Astrocyte of the spinal cord (primary cell): ENCODE measurements around the gene NPPC.

Source experiments
- DNase-seq: peaks from one replicate; pipeline ENCODE4 v3.0.0; 2011; ENCODE audit warnings: low read depth, low spot score
- H3K4me3 ChIP-seq: 2 replicates; pipeline ENCODE4 v1.5.1; 2011; ENCODE audit warnings: low read depth, mild to moderate bottlenecking, low read length, moderate library complexity
- in situ Hi-C: cut with HindIII; loops from 2 replicates; pipeline ENCODE4 v1.10.0; 2017; ENCODE audit warnings: low sequenced_read_pairs
- TF ChIP-seq, protein P1 (sequence below): IDR thresholded peaks from 2 replicates; pipeline ENCODE4 v1.5.1; 2012; ENCODE audit warnings: low read depth, mild to moderate bottlenecking, low read length, inconsistent platforms

NPPC gene

DNA sequence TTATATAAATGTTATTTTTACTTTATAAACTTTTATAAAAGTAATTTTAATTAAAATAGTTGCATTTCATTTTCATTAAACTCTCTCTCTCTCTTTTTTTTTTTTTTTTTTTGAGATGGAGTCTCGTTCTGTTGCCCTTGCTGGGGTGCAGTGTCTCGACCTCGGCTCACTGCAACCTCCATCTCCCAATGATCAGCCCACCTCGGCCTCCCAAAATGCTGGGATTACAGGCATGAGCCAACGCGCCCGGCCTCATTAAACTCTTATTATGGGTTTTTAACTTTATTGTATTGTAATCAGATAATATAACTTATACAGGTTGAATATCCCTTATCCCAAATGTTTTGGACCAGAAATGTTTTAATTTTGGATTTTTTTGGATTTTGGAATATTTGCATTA is 10.9 kb upstream of the NPPC start:
- no peak overlapping the region for H3K4me3 ChIP-seq
- TF ChIP-seq, protein P1, sequence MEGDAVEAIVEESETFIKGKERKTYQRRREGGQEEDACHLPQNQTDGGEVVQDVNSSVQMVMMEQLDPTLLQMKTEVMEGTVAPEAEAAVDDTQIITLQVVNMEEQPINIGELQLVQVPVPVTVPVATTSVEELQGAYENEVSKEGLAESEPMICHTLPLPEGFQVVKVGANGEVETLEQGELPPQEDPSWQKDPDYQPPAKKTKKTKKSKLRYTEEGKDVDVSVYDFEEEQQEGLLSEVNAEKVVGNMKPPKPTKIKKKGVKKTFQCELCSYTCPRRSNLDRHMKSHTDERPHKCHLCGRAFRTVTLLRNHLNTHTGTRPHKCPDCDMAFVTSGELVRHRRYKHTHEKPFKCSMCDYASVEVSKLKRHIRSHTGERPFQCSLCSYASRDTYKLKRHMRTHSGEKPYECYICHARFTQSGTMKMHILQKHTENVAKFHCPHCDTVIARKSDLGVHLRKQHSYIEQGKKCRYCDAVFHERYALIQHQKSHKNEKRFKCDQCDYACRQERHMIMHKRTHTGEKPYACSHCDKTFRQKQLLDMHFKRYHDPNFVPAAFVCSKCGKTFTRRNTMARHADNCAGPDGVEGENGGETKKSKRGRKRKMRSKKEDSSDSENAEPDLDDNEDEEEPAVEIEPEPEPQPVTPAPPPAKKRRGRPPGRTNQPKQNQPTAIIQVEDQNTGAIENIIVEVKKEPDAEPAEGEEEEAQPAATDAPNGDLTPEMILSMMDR: no peak
- in situ Hi-C loops: no loop called here
- no peak for DNase-seq

DNA sequence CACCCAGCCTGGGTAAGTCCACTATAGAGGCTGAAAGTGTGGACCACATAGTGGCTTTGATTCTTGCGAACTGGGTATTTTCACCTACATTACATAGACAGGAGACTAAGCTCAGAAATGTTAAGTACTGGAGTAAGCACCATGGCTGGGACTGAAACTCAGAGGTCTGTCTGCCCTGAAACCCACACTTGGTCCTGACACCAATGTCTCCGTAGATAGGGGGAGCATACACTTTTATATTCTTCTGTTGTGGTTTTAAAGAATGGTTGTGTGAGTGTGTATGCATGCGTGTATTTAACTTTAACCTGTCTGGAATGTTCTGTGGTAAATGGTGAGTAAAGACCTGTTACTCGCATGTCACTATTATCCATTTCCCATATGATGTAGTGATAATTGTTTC is 10.3 kb upstream of the NPPC start:
- TF ChIP-seq, protein P1: no peak
- DNase-seq: no peak
- no peak overlapping the region for H3K4me3 ChIP-seq
- in situ Hi-C loops: no loop called here

DNA sequence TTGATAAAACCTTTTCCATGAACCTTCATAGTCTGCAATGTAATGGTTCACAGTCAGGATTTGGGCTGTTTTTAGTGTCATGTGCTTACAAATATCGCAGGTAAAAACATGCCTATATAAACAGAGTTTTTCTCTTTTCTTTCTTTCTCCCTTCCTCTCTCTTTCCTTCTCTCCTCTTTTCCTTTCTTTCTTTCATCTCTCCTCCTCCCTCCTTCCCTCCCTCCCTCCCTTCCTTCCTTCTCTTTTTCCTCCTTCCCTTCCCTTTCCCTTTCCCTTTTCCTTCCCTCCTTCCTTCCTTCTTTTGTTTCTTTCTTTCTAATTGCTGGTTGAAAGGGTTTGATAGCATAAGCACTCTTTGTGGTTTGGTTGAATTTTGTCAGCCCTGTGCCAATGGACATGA is 9.6 kb upstream of the NPPC start:
- H3K4me3 ChIP-seq: no peak overlapping the region
- in situ Hi-C loops: no loop called here
- DNase-seq: no peak
- TF ChIP-seq, protein P1: no peak

DNA sequence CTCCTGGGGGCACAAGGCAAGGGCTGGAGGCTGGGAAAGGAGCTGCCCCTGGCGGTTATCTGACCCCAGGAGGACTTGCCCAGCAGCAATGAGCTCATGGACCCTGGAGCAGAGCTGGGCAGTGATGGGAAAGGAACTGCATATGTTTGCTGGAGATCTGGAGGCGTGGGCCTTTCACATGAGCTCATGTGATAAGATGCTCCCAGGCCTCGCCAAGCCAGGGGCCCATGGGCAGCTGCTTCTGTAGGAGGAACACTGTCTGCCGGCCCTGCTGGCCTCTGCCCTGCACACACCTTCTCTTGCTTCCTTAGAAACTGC is 9.0 kb upstream of the NPPC start:
- no peak for DNase-seq
- TF ChIP-seq, protein P1: no peak
- no peak overlapping the region for H3K4me3 ChIP-seq
- in situ Hi-C loops: no loop called here

DNA sequence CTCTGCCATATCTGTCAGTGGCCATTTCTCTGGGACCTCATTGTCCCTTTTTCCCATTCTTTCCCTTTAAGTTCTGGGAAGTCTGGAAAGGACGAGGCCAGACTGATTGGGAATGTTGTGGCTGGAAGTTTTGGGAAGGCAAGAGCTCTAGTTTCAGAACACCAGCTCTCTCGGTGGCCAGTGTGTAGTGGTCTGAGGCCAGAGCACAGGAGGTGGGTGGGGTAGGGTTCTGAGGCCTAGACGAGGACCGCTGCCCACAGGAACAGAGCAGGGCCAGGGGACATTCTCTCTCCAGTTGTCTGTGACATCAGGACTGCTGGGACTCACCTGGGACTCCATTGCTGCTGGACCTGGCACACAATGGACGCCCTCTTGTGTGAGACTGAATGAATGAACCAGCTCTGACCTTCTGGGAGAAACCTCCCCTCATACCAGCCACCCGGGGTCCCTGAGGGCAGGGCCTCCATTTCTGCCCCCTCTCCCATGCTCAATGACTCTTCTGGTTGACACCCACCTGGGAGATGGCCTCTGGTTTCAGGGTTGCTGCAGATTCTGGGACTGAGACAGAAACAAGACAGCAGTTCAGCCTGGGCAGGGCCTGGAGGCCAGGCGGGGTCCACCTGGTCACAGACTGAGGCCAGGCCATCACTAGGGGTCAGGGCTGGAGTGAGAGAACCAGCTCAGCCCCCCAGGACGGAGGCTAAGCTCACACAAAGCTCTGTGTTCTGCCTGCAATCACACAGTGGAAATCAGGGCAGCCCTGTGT is 8.4 kb upstream of the NPPC start:
- TF ChIP-seq, protein P1: no peak
- no peak for DNase-seq
- in situ Hi-C loops: no loop called here

DNA sequence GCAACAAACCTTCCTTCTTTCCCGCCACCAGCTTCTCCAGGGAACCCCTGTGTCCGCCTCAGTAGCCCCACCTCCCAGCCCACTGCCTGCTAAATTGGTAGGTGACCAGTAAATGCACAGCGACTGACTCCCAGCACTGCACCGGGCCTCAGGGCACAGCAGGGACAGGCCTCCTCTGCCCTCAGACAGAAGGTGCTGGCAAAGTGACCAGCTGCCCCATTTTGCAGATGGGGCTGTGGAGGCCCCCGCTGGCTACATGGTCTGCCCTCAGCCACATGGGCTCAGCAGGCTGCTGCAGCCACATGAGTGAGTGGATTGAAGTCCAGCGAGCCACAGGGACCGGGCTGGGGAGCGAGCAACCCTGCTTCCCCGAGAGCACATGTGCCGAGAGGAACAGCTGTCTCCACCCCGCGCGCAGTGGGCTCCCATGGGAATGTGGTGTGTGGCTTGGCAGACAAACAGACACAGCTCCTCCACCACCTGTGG is 7.8 kb upstream of the NPPC start:
- TF ChIP-seq, protein P1: no peak
- no peak overlapping the region for H3K4me3 ChIP-seq
- DNase-seq: no peak
- in situ Hi-C loops: no loop called here

More for the DNA sequence above, 8.4 kb upstream of the NPPC start:
- H3K4me3 ChIP-seq: no peak overlapping the region
